IMR-90 (cell line): ENCODE data around the gene TMEM141. TPM values are rescaled to one million over a fixed set of nuclear protein-coding genes. Genes with fewer than 3 reads are reported as not detected.

Source experiments
- ATAC-seq: fragments of 200-7000 bp; cut with Tn5 transposase; 2 replicates; pipeline ENCODE4 v1.9.1; 2020; ENCODE audit warnings: low read depth, mild to moderate bottlenecking, moderate library complexity
- BruUV-seq: library from RNA; stranded (reverse); fragments of 400-500 nt; replicated peaks from 2 replicates; lab custom pipeline; 2021; lab: Mats Ljungman, UMichigan
- CTCF ChIA-PET: fragments of 300-600 bp; formaldehyde crosslinking; extraction: SDS; loops from one replicate; lab custom pipeline; 2021; ENCODE audit warnings: antibody characterized with exemption; lab: Yijun Ruan, JAX
- POLR2A ChIA-PET: fragments of 300-600 bp; sonication (Branson Sonifier 250); formaldehyde crosslinking; loops from one replicate; lab custom pipeline; 2022; ENCODE audit warnings: antibody characterized with exemption; ENCODE audit not compliant: unreplicated experiment; lab: Charles Lee
- DNase-seq: peaks from one replicate; pipeline ENCODE4 v3.0.0; 2013
- H2AFZ ChIP-seq: replicated peaks from 2 replicates; pipeline ENCODE3; 2013; ENCODE audit warnings: low read length, mild to moderate bottlenecking; ENCODE audit not compliant: poor library complexity
- H2AK5ac ChIP-seq: 2 replicates; pipeline ENCODE4 v1.6.1; 2013; ENCODE audit warnings: low read depth, low read length, inconsistent platforms
- H2AK9ac ChIP-seq: replicated peaks from 2 replicates; pipeline ENCODE3; 2013; ENCODE audit warnings: mild to moderate bottlenecking, low read depth, low read length, moderate library complexity; ENCODE audit not compliant: poor library complexity
- H2BK120ac ChIP-seq: 2 replicates; pipeline ENCODE4 v1.6.1; 2013; ENCODE audit warnings: low read depth, low read length, inconsistent platforms
- H2BK15ac ChIP-seq: 3 replicates; pipeline ENCODE4 v1.6.1; 2013; ENCODE audit warnings: low read depth, low read length, inconsistent platforms
- H2BK20ac ChIP-seq: 2 replicates; pipeline ENCODE4 v1.6.1; 2013; ENCODE audit warnings: low read depth, mild to moderate bottlenecking, inconsistent platforms, low read length, moderate library complexity
- H2BK5ac ChIP-seq: 2 replicates; pipeline ENCODE4 v1.6.1; 2013; ENCODE audit warnings: mild to moderate bottlenecking, low read depth, low read length, inconsistent platforms; ENCODE audit not compliant: poor library complexity, severe bottlenecking
- H3K14ac ChIP-seq: replicated peaks from 2 replicates; pipeline ENCODE4 v1.6.1; 2013; ENCODE audit warnings: low read depth, low read length, inconsistent platforms
- H3K18ac ChIP-seq: 2 replicates; pipeline ENCODE4 v1.6.1; 2013; ENCODE audit warnings: low read depth, low read length, control low read depth
- H3K23ac ChIP-seq: 2 replicates; pipeline ENCODE4 v1.6.1; 2013; ENCODE audit warnings: low read depth, low read length, inconsistent platforms
- H3K27ac ChIP-seq: 2 replicates; pipeline ENCODE4 v1.5.1; 2013; ENCODE audit warnings: mild to moderate bottlenecking, control low read depth, low read length; ENCODE audit not compliant: insufficient read depth
- H3K27me3 ChIP-seq: 2 replicates; pipeline ENCODE4 v1.6.1; 2013; ENCODE audit warnings: low read length; ENCODE audit not compliant: control insufficient read depth, insufficient read depth
- H3K36me3 ChIP-seq: 2 replicates; pipeline ENCODE4 v1.6.1; 2013; ENCODE audit warnings: low read length, mixed read lengths; ENCODE audit not compliant: control insufficient read depth, insufficient read depth
- H3K4ac ChIP-seq: 2 replicates; pipeline ENCODE4 v1.6.1; 2013; ENCODE audit warnings: low read depth, low read length, inconsistent platforms
- H3K4me1 ChIP-seq: 2 replicates; pipeline ENCODE4 v1.6.1; 2013; ENCODE audit warnings: low read length, mixed read lengths; ENCODE audit not compliant: control insufficient read depth, insufficient read depth
- H3K4me2 ChIP-seq: 2 replicates; pipeline ENCODE4 v1.6.1; 2013; ENCODE audit warnings: low read depth, mild to moderate bottlenecking, control low read depth, low read length, moderate library complexity
- H3K4me3 ChIP-seq: 2 replicates; pipeline ENCODE4 v1.5.1; 2013; ENCODE audit warnings: low read depth, mild to moderate bottlenecking, control low read depth, low read length, moderate library complexity; ENCODE audit not compliant: insufficient read depth
- H3K56ac ChIP-seq: 2 replicates; pipeline ENCODE4 v1.6.1; 2013; ENCODE audit warnings: low read length, inconsistent platforms; ENCODE audit not compliant: insufficient read depth; ENCODE audit errors: extremely low read depth
- H3K79me1 ChIP-seq, 2 experiments: 2 replicates each; pipeline ENCODE4 v1.6.1; 2013; ENCODE audit warnings: low read length in 2 of 2, inconsistent platforms in 1 of 2, low read depth in 1 of 2
- H3K9ac ChIP-seq: 2 replicates; pipeline ENCODE4 v1.6.1; 2013; ENCODE audit warnings: low read depth, low read length, control low read depth
- H3K9me1 ChIP-seq: 2 replicates; pipeline ENCODE4 v1.6.1; 2013; ENCODE audit warnings: low read length, inconsistent platforms; ENCODE audit not compliant: insufficient read depth
- H3K9me3 ChIP-seq: 2 replicates; pipeline ENCODE4 v1.6.1; 2013; ENCODE audit warnings: low read length; ENCODE audit not compliant: control insufficient read depth, insufficient read depth
- H4K20me1 ChIP-seq: 2 replicates; pipeline ENCODE4 v1.6.1; 2013; ENCODE audit warnings: low read length, inconsistent platforms; ENCODE audit not compliant: insufficient read depth
- H4K5ac ChIP-seq: 2 replicates; pipeline ENCODE4 v1.6.1; 2013; ENCODE audit warnings: mild to moderate bottlenecking, low read depth, low read length, control low read depth
- H4K8ac ChIP-seq, 2 experiments: 2 replicates each; pipeline ENCODE4 v1.6.1; 2013; ENCODE audit warnings: low read depth in 2 of 2, low read length in 2 of 2, control low read depth in 1 of 2, inconsistent platforms in 1 of 2
- H4K91ac ChIP-seq: 2 replicates; pipeline ENCODE4 v1.6.1; 2013; ENCODE audit warnings: low read depth, low read length, inconsistent platforms; ENCODE audit not compliant: insufficient read depth
- BHLHE40 ChIP-seq: fragments of 150-350 bp; IDR thresholded peaks from 2 replicates; pipeline ENCODE4 v1.6.1; 2016; ENCODE audit warnings: mild to moderate bottlenecking, low read depth, low read length
- CEBPB ChIP-seq: IDR thresholded peaks from 2 replicates; pipeline ENCODE4 v1.6.1; 2012; ENCODE audit warnings: low read depth, low read length, improper control_type of control experiment
- CTCF ChIP-seq: conservative IDR thresholded peaks from 2 replicates; pipeline ENCODE4 v1.5.1; 2012; ENCODE audit warnings: mild to moderate bottlenecking, low read depth, low read length, improper control_type of control experiment
- MXI1 ChIP-seq: IDR thresholded peaks from 2 replicates; pipeline ENCODE4 v1.6.1; 2012; ENCODE audit warnings: low read depth, mild to moderate bottlenecking, low read length, moderate library complexity, borderline replicate concordance
- NFE2L2 ChIP-seq: fragments of 150-350 bp; IDR thresholded peaks from 2 replicates; pipeline ENCODE4 v1.6.1; 2016; ENCODE audit warnings: low read depth, mild to moderate bottlenecking, low read length
- RAD21 ChIP-seq: IDR thresholded peaks from 2 replicates; pipeline ENCODE4 v1.6.1; 2012; ENCODE audit warnings: low read length, improper control_type of control experiment
- RFX5 ChIP-seq: IDR thresholded peaks from 2 replicates; pipeline ENCODE4 v1.8.0; 2012; ENCODE audit warnings: low read depth, mild to moderate bottlenecking, low read length, moderate library complexity
- SMC3 ChIP-seq: fragments of 150-350 bp; IDR thresholded peaks from 2 replicates; pipeline ENCODE4 v1.6.1; 2016; ENCODE audit warnings: low read depth, mild to moderate bottlenecking, antibody characterized with exemption, low read length, moderate library complexity
- USF2 ChIP-seq: fragments of 150-350 bp; IDR thresholded peaks from 2 replicates; pipeline ENCODE4 v1.6.1; 2017; ENCODE audit warnings: mild to moderate bottlenecking, antibody characterized with exemption, low read length, low read depth
- WGBS, 2 experiments: methylation state at CpG; one replicate each; pipeline versions ENCODE4 v1.1.5 to v1.1.7; 2013; ENCODE audit warnings: missing lambda C conversion rate in 2 of 2; ENCODE audit not compliant: insufficient read length in 1 of 2; ENCODE audit errors: extremely low coverage in 2 of 2; 5-methylcytosine and 5-hydroxymethylcytosine counted together
- dilution Hi-C: fragments of 300-500 bp; cut with HindIII; formaldehyde crosslinking; loops from one replicate; pipeline ENCODE4 v1.14.3; 2018; ENCODE audit warnings: low sequenced_read_pairs; ENCODE audit not compliant: unreplicated experiment
- in situ Hi-C: fragments of 300-500 bp; cut with MboI; formaldehyde crosslinking; loops from 3 replicates; pipeline ENCODE4 v1.14.3; 2019; ENCODE audit warnings: low sequenced_read_pairs, inconsistent platforms, mixed read lengths
- intact Hi-C: fragments of 100-400 bp; cut with micrococcal nuclease; formaldehyde crosslinking; loops from 2 replicates; pipeline ENCODE4 v1.10.0; 2022
- polyA plus RNA-seq, 3 experiments: library from polyadenylated mRNA; depleted of rRNA; stranded (reverse); fragments of >200 nt; gene quantifications; 2 replicates each; pipeline ENCODE4 v1.2.3, GENCODE V29; 2012; ENCODE audit warnings: low replicate concordance in 1 of 3
- total RNA-seq: library from RNA; depleted of rRNA; stranded (reverse); fragments of >200 nt; gene quantifications from 2 replicates; pipeline ENCODE4 v1.2.3, GENCODE V29; 2012

TMEM141 gene
- total and polyA plus RNA-seq, 2 of the 4 experiments (the other 2 are of a cell fraction), result 39.1 to 77.8 TPM

GRCh38 chr9:136789523-136789937 is 1.6 kb upstream of the TMEM141 start:
- DNase-seq, result no peak
- POLR2A ChIA-PET, result no interaction called here
- Histone ChIP-seq H3K9me1 (no peaks in the 10 kb centered on the region), H3K36me3 (peaks cover 8% of the 10 kb centered on the region; the same call in 1 of the 2 replicates), H3K27ac (no peak overlapping the region), H2AK9ac (no peak overlapping the region), H3K79me1 (peaks cover 3 to 24% of the 10 kb centered on the region in 2 experiments; a peak in 3 of 4 replicates), H4K91ac (no peak overlapping the region), H2AK5ac (no peak overlapping the region), H3K14ac (no peak overlapping the region), H2BK5ac (no peak overlapping the region), H3K4me2 (no peak overlapping the region), H3K27me3 (peaks cover 5% of the 10 kb centered on the region; the same call in 1 of the 2 replicates), H3K9me3 (no peaks in the 10 kb centered on the region), H3K18ac (no peak overlapping the region), H3K56ac (no peak overlapping the region), H4K5ac (no peak overlapping the region), H2AFZ (no peak overlapping the region), H2BK20ac (no peak overlapping the region), H2BK15ac (no peak overlapping the region), H3K4me1 (peaks cover 5% of the 10 kb centered on the region; the same call in 1 of the 2 replicates), H3K23ac (no peak overlapping the region), H3K9ac (no peak overlapping the region), H4K8ac (no peak overlapping the region), H3K4ac (no peak overlapping the region), H3K4me3 (no peak overlapping the region), H2BK120ac (no peak overlapping the region), H4K20me1 (peaks cover 9% of the 10 kb centered on the region)
- intact Hi-C loops, result no loop called here
- WGBS, 2 experiments, result no CpG with 5 or more reads among the region's 3 CpGs
- ATAC-seq, result no peak
- dilution Hi-C loops, result no loop called here
- no peak for TF ChIP-seq MXI1
- TF ChIP-seq USF2, result no peak
- no peak for TF ChIP-seq CEBPB
- TF ChIP-seq RAD21, result no peak
- TF ChIP-seq CTCF, result no peak
- no peak for TF ChIP-seq BHLHE40
- TF ChIP-seq NFE2L2, result no peak
- TF ChIP-seq SMC3, result no peak
- no peak for TF ChIP-seq RFX5
- in situ Hi-C loops, result loop anchor here (10.0 kb wide), 1 partner anchor 245 kb away; the partner anchor contains the start of gene FUT7
- CTCF ChIA-PET, result interaction anchor here (0.6 kb wide), 1 partner anchor 239 kb away, joined by 3 read pairs; no protein-coding TSS in a partner anchor
- BruUV-seq, result no TSS peak
